Measurements from ENCODE around the gene PIK3C3.

The PIK3C3 gene

DNA sequence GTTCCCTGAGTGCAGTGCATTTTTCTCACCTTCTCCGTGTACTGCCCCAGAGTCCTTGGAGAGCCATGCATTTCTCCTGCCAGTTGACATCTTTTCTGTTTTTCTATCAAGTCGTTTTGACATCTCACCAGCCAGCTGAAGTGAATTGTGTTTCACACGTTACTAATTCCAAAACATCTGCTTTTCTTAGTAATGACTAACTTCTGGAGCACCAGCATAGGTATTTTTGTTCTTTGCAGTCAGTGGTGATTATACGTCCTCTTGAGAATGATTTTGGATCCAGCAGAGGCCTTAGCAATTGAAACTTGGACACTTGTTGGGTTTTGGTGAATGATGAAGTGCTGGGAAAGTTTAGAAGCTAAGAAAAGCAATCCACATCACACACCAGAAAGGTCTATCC lies 112.5 kb downstream of the PIK3C3 start:
- DNase-seq (ENCODE audit: insufficient read length, low spot score) (no peak), FAIRE-seq (no peak)
- no peak for TF ChIP-seq CTCF (IDR thresholded peaks at IDR 0.05; ENCODE audit: insufficient read depth, missing control alignments)

GRCh38 chr18:42068030-42068429 lies 113.0 kb downstream of the PIK3C3 start:
- DNase-seq (ENCODE audit: insufficient read length, low spot score) (no peak), FAIRE-seq (no peak)
- no peak for TF ChIP-seq CTCF (IDR thresholded peaks at IDR 0.05; ENCODE audit: insufficient read depth, missing control alignments)

DNA sequence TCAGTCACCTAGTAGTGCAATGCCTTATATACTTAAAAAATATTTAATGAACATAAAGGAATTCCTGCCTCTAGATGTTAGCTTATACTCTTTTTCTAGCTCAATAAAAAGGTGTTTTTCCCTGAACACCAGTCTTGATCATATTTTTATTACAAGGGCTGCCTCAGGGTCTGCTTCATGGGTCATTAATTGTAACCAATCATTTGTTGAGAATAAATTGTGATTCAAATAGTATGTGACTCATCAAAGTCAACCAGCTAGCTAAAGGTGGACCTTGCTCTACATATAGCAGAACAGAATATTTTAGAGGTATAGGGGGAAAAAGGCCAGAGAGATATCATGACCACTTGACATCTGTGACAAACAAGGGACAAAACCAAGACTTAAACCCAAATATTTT lies 114.0 kb downstream of the PIK3C3 start:
- TF ChIP-seq CTCF (IDR thresholded peaks at IDR 0.05; ENCODE audit: insufficient read depth, missing control alignments): no peak
- no peak for DNase-seq (ENCODE audit: insufficient read length, low spot score)
- peak; percentile 67 for FAIRE-seq

- TF ChIP-seq CTCF (IDR thresholded peaks at IDR 0.05; ENCODE audit: insufficient read depth, missing control alignments): peak; percentile 10
- DNase-seq (ENCODE audit: insufficient read length, low spot score): no peak
- FAIRE-seq: no peak
These were observed 117.4 kb downstream of the PIK3C3 start for GRCh38 chr18:42072407-42072806.

DNA sequence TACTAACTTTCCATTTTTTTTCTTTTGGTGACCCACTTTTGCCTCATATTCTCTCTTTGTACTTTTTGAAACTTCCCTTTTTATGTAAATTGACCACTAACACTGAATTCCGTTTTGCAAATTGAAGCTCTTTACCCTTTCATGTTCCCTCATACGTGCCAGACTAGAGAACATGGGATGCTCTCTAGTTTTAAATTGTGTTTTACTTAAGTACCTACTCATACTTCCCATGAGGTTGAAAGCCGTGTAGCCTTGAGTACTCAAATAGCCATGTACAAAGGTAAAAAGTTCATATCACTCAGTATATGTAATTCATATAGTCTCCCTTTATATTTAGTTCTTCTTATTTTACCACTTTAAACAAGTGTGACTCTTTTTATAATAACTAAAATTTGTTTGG lies 119.7 kb downstream of the PIK3C3 start:
- FAIRE-seq: no peak
- no peak for TF ChIP-seq CTCF (IDR thresholded peaks at IDR 0.05; ENCODE audit: insufficient read depth, missing control alignments)
- no peak for DNase-seq (ENCODE audit: insufficient read length, low spot score)

DNA sequence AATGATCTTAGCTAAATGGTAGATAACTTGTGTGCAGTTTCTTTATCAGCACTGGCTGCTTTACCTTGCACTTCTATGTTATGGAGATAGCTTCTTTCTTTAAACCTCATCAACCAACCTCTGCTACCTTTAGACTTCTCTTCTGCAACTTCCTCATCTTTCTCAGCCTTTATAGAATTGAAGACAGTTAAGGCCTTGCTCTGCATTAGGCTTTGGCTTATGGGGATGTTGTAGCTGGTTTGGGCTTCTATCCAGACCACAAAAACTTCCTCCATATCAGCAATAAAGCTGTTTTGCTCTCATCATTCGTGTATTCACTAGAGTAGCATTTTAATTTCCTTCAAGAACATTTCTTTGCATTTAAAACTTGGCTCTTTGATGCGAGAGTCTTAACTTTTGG lies 123.7 kb downstream of the PIK3C3 start:
- no peak for TF ChIP-seq CTCF (IDR thresholded peaks at IDR 0.05; ENCODE audit: insufficient read depth, missing control alignments)
- peak; percentile 68 for FAIRE-seq

DNA sequence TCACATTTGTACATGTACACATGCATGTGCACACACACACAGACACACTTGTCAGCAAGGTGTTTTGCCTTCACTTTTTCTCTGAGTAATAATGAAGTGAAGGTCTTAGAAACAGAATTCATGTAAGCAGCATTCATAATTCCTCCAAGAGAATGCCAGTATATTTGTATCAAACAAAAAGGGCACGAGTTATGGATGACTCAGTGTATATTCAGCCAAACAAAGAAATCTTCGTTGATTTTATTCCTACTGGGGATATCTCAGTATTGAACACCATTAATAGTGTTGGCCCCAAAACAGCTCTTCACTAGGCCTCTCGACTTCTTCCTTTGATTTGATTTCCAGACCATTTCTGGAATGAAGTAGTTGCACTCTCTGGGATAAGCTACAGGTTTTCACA lies 125.3 kb downstream of the PIK3C3 start:
- TF ChIP-seq CTCF (IDR thresholded peaks at IDR 0.05; ENCODE audit: insufficient read depth, missing control alignments): no peak
- FAIRE-seq: peak; percentile 77
- no peak for DNase-seq (ENCODE audit: insufficient read length, low spot score)

More for the DNA sequence above, 123.7 kb downstream of the PIK3C3 start:
- no peak for DNase-seq (ENCODE audit: insufficient read length, low spot score)
